Liver (tissue), 9 donors: Measurements from ENCODE around the gene ACTN1. TPM values are rescaled to one million over a fixed set of nuclear protein-coding genes. Genes with fewer than 3 reads are reported as not detected.

Experiments used
- DNase-seq: peaks from one replicate; pipeline ENCODE4 v3.0.0-alpha.2; 2017; ENCODE audit warnings: low spot score
- H3K27ac ChIP-seq, 2 donors: one replicate each; pipeline ENCODE4 v1.7.0; 2013; ENCODE audit warnings: inconsistent platforms in 2 of 2, low read length in 2 of 2, control low read depth in 1 of 2, low read depth in 1 of 2, mild to moderate bottlenecking in 1 of 2
- H3K27me3 ChIP-seq, 4 donors: one replicate each; pipeline versions ENCODE4 v1.6.1 to v1.7.0; 2013; ENCODE audit warnings: low read length in 3 of 4, inconsistent platforms in 1 of 4, mild to moderate bottlenecking in 1 of 4, moderate library complexity in 1 of 4; ENCODE audit not compliant: control insufficient read depth in 4 of 4, insufficient read depth in 4 of 4
- H3K36me3 ChIP-seq, 4 donors: one replicate each; pipeline versions ENCODE4 v1.6.1 to v1.7.0; 2013; ENCODE audit warnings: low read length in 3 of 4, mild to moderate bottlenecking in 3 of 4, low read depth in 1 of 4, moderate library complexity in 1 of 4; ENCODE audit not compliant: control insufficient read depth in 4 of 4, insufficient read depth in 3 of 4
- H3K4me1 ChIP-seq, 4 donors: one replicate each; pipeline versions ENCODE4 v1.6.1 to v1.7.0; 2013; ENCODE audit warnings: low read length in 3 of 4, mild to moderate bottlenecking in 3 of 4, moderate library complexity in 1 of 4; ENCODE audit not compliant: control insufficient read depth in 4 of 4, insufficient read depth in 4 of 4
- H3K4me3 ChIP-seq, 3 donors: one replicate each; pipeline versions ENCODE4 v1.6.1 to v1.7.0; 2013; ENCODE audit warnings: low read length in 3 of 3, control low read depth in 1 of 3, low read depth in 1 of 3, mild to moderate bottlenecking in 1 of 3
- H3K9ac ChIP-seq, 2 donors: one replicate each; pipeline ENCODE4 v1.7.0; 2013; ENCODE audit warnings: low read length in 2 of 2, mild to moderate bottlenecking in 2 of 2, moderate library complexity in 2 of 2, control low read depth in 1 of 2, low read depth in 1 of 2
- H3K9me3 ChIP-seq, 4 donors: one replicate each; pipeline versions ENCODE4 v1.6.1 to v1.7.0; 2013; ENCODE audit warnings: low read length in 3 of 4; ENCODE audit not compliant: control insufficient read depth in 4 of 4
- EGR1 ChIP-seq, 2 donors: IDR thresholded peaks; 2 replicates each; pipeline ENCODE4 v1.6.1; 2016 to 2018; ENCODE audit warnings: antibody characterized with exemption in 2 of 2, low read depth in 2 of 2
- FOXA2 ChIP-seq: IDR thresholded peaks from 2 replicates; pipeline ENCODE4 v1.6.1; 2016; ENCODE audit warnings: antibody characterized with exemption
- HNF4A ChIP-seq, 2 donors: conservative IDR thresholded peaks; 2 replicates each; pipeline ENCODE4 v1.6.1; 2016; ENCODE audit warnings: antibody characterized with exemption in 2 of 2, mild to moderate bottlenecking in 2 of 2
- HNF4G ChIP-seq: IDR thresholded peaks from 2 replicates; pipeline ENCODE4 v1.6.1; 2016; ENCODE audit warnings: antibody characterized with exemption
- MAX ChIP-seq: IDR thresholded peaks from 2 replicates; pipeline ENCODE4 v1.6.1; 2016; ENCODE audit warnings: antibody characterized with exemption
- RAD21 ChIP-seq, 2 donors: IDR thresholded peaks; 2 replicates each; pipeline ENCODE4 v1.6.1; 2016; ENCODE audit warnings: antibody characterized with exemption in 2 of 2, mild to moderate bottlenecking in 2 of 2
- REST ChIP-seq: IDR thresholded peaks from 2 replicates; pipeline ENCODE4 v1.6.1; 2016; ENCODE audit warnings: antibody characterized with exemption, mild to moderate bottlenecking
- RXRA ChIP-seq, 2 donors: IDR thresholded peaks; 2 replicates each; pipeline ENCODE4 v1.6.1; 2017 to 2018; ENCODE audit warnings: antibody characterized with exemption in 2 of 2, mild to moderate bottlenecking in 1 of 2
- SP1 ChIP-seq: IDR thresholded peaks from 2 replicates; pipeline ENCODE4 v1.6.1; 2018; ENCODE audit warnings: antibody characterized with exemption, mild to moderate bottlenecking
- TAF1 ChIP-seq: conservative IDR thresholded peaks from 2 replicates; pipeline ENCODE4 v1.6.1; 2016; ENCODE audit warnings: antibody characterized with exemption, mild to moderate bottlenecking
- YY1 ChIP-seq: IDR thresholded peaks from 2 replicates; pipeline ENCODE4 v1.6.1; 2016; ENCODE audit warnings: antibody characterized with exemption, mild to moderate bottlenecking
- ZBTB33 ChIP-seq: IDR thresholded peaks from 2 replicates; pipeline ENCODE4 v1.6.1; 2016; ENCODE audit warnings: antibody characterized with exemption
- WGBS: extraction: QIAGEN DNeasy Blood & Tissue Kit; methylation state at CpG from one replicate; pipeline ENCODE4 v1.1.7; 2013; 5-methylcytosine and 5-hydroxymethylcytosine counted together
- polyA plus RNA-seq, 2 donors: library from polyadenylated mRNA; stranded (reverse) in 1 of 2; unstranded in 1 of 2; fragments of 200-250 nt in 1 of 2; fragments of >200 nt in 1 of 2; fragmentation: Nextera tagmentation in 1 of 2; extraction: Ambion mirVana in 1 of 2; gene quantifications; one replicate each; pipeline versions ENCODE4 v1.2.1 to v1.2.3, GENCODE V29; 2013 to 2015
- total RNA-seq, 2 donors: library from RNA; depleted of rRNA; stranded (reverse); fragments of >200 nt; gene quantifications; one replicate each; pipeline ENCODE4 v1.2.3, GENCODE V29; 2014
- TF ChIP-seq, protein P1 (sequence below): fragments of 150-350 bp; IDR thresholded peaks from 2 replicates; pipeline ENCODE4 v1.5.1; 2017; ENCODE audit warnings: improper control_type of control experiment, low read depth, low read length; ENCODE audit not compliant: missing input control
- donor health status: healthy.
- donor health status: healthy.
- donor health status: healthy.
- donor health status: healthy.
- donor health status: healthy.

The ACTN1 gene
- total and polyA plus RNA-seq, 4 donors = 36.2 to 100 (median 63.1) TPM

GRCh38 chr14:68921666-68922065, 57.4 kb downstream of the ACTN1 start:
- peaks cover 0 to 14% (median 7%) of the 10 kb centered on the region in 4 donors for H3K4me1 ChIP-seq
- H3K27me3 ChIP-seq = no peaks in the 10 kb centered on the region
- TF ChIP-seq RXRA (IDR thresholded peaks at IDR 0.05) = no peak
- TF ChIP-seq, protein P1, sequence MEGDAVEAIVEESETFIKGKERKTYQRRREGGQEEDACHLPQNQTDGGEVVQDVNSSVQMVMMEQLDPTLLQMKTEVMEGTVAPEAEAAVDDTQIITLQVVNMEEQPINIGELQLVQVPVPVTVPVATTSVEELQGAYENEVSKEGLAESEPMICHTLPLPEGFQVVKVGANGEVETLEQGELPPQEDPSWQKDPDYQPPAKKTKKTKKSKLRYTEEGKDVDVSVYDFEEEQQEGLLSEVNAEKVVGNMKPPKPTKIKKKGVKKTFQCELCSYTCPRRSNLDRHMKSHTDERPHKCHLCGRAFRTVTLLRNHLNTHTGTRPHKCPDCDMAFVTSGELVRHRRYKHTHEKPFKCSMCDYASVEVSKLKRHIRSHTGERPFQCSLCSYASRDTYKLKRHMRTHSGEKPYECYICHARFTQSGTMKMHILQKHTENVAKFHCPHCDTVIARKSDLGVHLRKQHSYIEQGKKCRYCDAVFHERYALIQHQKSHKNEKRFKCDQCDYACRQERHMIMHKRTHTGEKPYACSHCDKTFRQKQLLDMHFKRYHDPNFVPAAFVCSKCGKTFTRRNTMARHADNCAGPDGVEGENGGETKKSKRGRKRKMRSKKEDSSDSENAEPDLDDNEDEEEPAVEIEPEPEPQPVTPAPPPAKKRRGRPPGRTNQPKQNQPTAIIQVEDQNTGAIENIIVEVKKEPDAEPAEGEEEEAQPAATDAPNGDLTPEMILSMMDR = no peak
- peak in 1 of 2 donors; percentile 6 for TF ChIP-seq RAD21 (IDR thresholded peaks at IDR 0.05)
- H3K4me3 ChIP-seq = no peak overlapping the region
- no peak overlapping the region for H3K27ac ChIP-seq
- H3K9me3 ChIP-seq = no peaks in the 10 kb centered on the region
- H3K36me3 ChIP-seq = peaks cover 6 to 27% (median 22%) of the 10 kb centered on the region in 4 donors
- DNase-seq = no peak
- H3K9ac ChIP-seq = no peak overlapping the region

- DNase-seq = no peak
- Histone ChIP-seq H3K36me3 (peaks cover 6 to 30% (median 23%) of the 10 kb centered on the region in 4 donors), H3K27me3 (no peaks in the 10 kb centered on the region), H3K27ac (no peak overlapping the region), H3K4me1 (peaks cover 0 to 13% (median 7%) of the 10 kb centered on the region in 4 donors), H3K9ac (no peak overlapping the region), H3K4me3 (no peak overlapping the region), H3K9me3 (no peaks in the 10 kb centered on the region)
- TF ChIP-seq RAD21 (IDR thresholded peaks at IDR 0.05) (no peak), TAF1 (no peak), REST (no peak)
- WGBS = 88% methylated on average over 9 of the region's 9 CpGs
These were observed 58.1 kb downstream of the ACTN1 start for GRCh38 chr14:68921049-68921448.

- no peaks in the 10 kb centered on the region for H3K27me3 ChIP-seq
- WGBS = 94% methylated on average over 8 of the region's 8 CpGs
- H3K9ac ChIP-seq = no peak overlapping the region
- DNase-seq = no peak
- H3K9me3 ChIP-seq = no peaks in the 10 kb centered on the region
- H3K27ac ChIP-seq = no peak overlapping the region
- peaks cover 0 to 4% (median 2%) of the 10 kb centered on the region in 4 donors for H3K4me1 ChIP-seq
- H3K4me3 ChIP-seq = no peak overlapping the region
- H3K36me3 ChIP-seq = peaks cover 6 to 31% (median 29%) of the 10 kb centered on the region in 4 donors
- TF ChIP-seq ZBTB33 (no peak), YY1 (no peak), EGR1 (IDR thresholded peaks at IDR 0.05; ENCODE audit: low read depth in 2 of 2) (no peak), FOXA2 (no peak), RXRA (IDR thresholded peaks at IDR 0.05) (no peak), HNF4G (no peak), SP1 (no peak), HNF4A (conservative IDR thresholded peaks at IDR 0.05) (no peak), MAX (no peak)
- TF ChIP-seq, protein P1 = no peak
These were observed 59.8 kb downstream of the ACTN1 start for GRCh38 chr14:68919129-68919927.
